GM10248 (cell line): ENCODE measurements around the gene ADGRE1.
A peak's percentile ranks its signal among the peaks of the same experiment; 100 is the strongest.

Source experiments
- CTCF ChIA-PET: fragments of 300-600 bp; sonication (Branson Sonifier 250); formaldehyde crosslinking; extraction: SDS; loops from one replicate; lab custom pipeline; 2021; ENCODE audit warnings: antibody characterized with exemption; lab: Yijun Ruan, JAX
- POLR2A ChIA-PET: fragments of 350-650 bp; sonication (Branson Sonifier 250); formaldehyde crosslinking; extraction: SDS; loops from one replicate; lab custom pipeline; 2020; ENCODE audit warnings: antibody characterized with exemption; lab: Yijun Ruan, JAX
- DNase-seq: peaks from one replicate; pipeline ENCODE4 v3.0.0; 2012; ENCODE audit errors: extremely low spot score
- CTCF ChIP-seq: IDR thresholded peaks from 2 replicates; pipeline ENCODE4 v1.5.1; 2012; ENCODE audit warnings: mild to moderate bottlenecking, low read depth; ENCODE audit errors: extremely low read depth, missing control alignments, control extremely low read depth

Gene ADGRE1

GRCh38 chr19:6911523-6911922, 24.1 kb downstream of the ADGRE1 start:
- no peak for DNase-seq
- ChIA-PET POLR2A (no interaction called here), CTCF (no interaction called here)
- TF ChIP-seq CTCF: no peak

GRCh38 chr19:6914321-6914720, 26.9 kb downstream of the ADGRE1 start:
- ChIA-PET POLR2A (no interaction called here), CTCF (interaction anchor here (1.5 kb wide), 1 partner anchor 13 kb away, joined by 3 read pairs; no protein-coding TSS in a partner anchor)
- no peak for DNase-seq
- TF ChIP-seq CTCF: no peak

GRCh38 chr19:6916952-6917351, 29.6 kb downstream of the ADGRE1 start:
- no peak for TF ChIP-seq CTCF
- ChIA-PET CTCF (no interaction called here), POLR2A (no interaction called here)
- no peak for DNase-seq

DNA sequence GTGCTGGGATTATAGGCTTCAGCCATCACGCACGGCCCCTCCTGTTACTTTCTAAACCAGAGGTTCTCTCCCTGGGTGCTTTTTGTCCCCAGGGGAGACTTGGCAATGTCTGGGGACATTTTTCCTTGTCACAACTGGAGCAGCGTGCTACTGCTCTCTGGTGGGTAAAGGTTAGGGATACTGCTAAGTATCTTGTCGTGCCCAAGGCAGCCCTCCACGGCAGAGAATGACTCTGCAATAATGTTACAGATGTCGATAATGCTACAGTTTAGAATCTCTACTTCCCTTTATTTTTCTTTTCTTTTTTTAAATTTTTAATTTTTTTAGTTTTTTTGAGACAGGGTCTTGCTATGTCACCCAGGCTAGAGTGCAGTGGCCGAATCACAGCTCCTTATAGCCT, 38.0 kb downstream of the ADGRE1 start:
- ChIA-PET CTCF (interaction anchor here (1.0 kb wide), 1 partner anchor 16 kb away, joined by 3 read pairs; no protein-coding TSS in a partner anchor), POLR2A (no interaction called here)
- DNase-seq: no peak
- no peak for TF ChIP-seq CTCF

GRCh38 chr19:6925801-6926751, 38.7 kb downstream of the ADGRE1 start:
- ChIA-PET CTCF (interaction anchor here (0.8 to 1.0 kb wide), 2 partner anchors 11 to 15 kb away, joined by 3 read pairs; no protein-coding TSS in a partner anchor), POLR2A (no interaction called here)
- TF ChIP-seq CTCF: no peak
- peak; percentile 22 for DNase-seq

- CTCF ChIA-PET: no interaction called here
- no peak for TF ChIP-seq CTCF
- POLR2A ChIA-PET: no interaction called here
- DNase-seq: no peak
Measured at GRCh38 chr19:6930190-6930589, 42.8 kb downstream of the ADGRE1 start.
